Measurements from ENCODE around the gene SLC27A5.
A peak's percentile ranks its signal among the peaks of the same experiment; 100 is the strongest.
"Not testable (repeated sequence)": the region's sequence is repeated elsewhere in the genome, so short reads cannot be mapped to it uniquely, and the experiment has no call there.

Gene SLC27A5

DNA sequence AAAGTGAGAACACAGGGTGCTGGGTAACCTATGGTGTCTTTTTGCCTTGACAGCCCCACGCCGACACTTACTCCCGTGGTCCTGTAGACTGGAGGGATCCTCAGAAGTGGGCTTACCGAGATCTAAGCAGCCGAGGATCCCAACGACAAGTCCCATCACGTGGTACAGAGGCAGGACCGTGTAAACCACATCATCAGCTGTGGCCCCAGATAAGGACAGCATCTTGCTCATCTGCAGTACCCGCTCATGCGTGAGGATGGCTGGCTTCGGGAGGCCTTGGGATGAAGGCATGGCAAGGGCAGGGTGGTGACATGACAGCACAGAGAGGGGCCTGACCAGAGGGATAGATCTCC lies 2.1 kb downstream of the SLC27A5 start:
- H3K27ac ChIP-seq (ENCODE audit: low read length) = no peak overlapping the region
- no peak for TF ChIP-seq EZH2 (IDR thresholded peaks at IDR 0.05; ENCODE audit: borderline replicate concordance, low read depth, low read length, severe bottlenecking)
- ATAC-seq (ENCODE audit: insufficient read depth, low read depth) (no peak), DNase-seq (no peak)
- no peak overlapping the region for H3K9ac ChIP-seq (ENCODE audit: low read depth, low read length)
- H3K36me3 ChIP-seq (ENCODE audit: insufficient read depth, low read length) = peaks cover 3% of the 10 kb centered on the region; the same call in 1 of the 2 replicates
- peaks cover 5% of the 10 kb centered on the region for H3K9me3 ChIP-seq (ENCODE audit: insufficient read depth, low read length, severe bottlenecking)
- peaks cover 7% of the 10 kb centered on the region for H3K79me2 ChIP-seq (ENCODE audit: insufficient read depth, low read length)
- no peak overlapping the region for H3K4me3 ChIP-seq (ENCODE audit: low read depth in 1 of 2, low read length in 2 of 2)
- no peak overlapping the region for H3K4me2 ChIP-seq (ENCODE audit: insufficient read depth, low read length)
- H3K4me1 ChIP-seq (ENCODE audit: insufficient read depth, low read length) = peaks cover 12% of the 10 kb centered on the region
- no peak overlapping the region for H2AFZ ChIP-seq (ENCODE audit: low read depth, low read length)
- no peaks in the 10 kb centered on the region for H4K20me1 ChIP-seq (ENCODE audit: insufficient read depth, low read length)
- H3K27me3 ChIP-seq (ENCODE audit: insufficient read depth, low read length, poor library complexity) = no peaks in the 10 kb centered on the region

DNA sequence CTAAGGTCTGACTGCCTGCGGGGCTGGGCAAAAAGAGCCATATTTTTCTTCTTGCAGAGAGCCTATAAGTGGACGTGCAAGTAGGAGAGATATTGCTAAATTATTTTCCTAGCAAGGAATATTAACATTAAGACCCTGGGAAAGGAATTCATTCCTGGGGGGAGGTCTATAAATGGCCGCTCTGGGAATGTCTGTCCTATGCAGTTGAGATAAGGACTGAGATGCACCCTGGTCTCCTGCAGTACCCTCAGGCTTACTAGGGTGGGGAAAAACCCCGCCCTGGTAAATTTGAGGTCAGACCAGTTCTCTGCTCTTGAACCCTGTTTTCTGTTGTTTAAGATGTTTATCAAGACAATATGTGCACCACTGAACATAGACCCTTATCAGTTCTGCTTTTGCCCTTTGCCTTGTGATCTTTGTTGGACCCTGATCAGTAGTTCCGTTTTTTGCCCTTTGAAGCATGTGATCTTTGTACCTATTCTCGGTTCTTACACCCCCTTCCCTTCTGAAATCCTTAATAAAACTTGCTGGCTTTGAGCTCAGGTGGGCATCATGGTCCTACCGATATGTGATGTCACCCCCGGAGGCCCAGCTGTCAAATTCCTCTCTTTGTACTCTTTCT lies 4.1 kb downstream of the SLC27A5 start:
- not testable (repeated sequence) for H3K27me3 ChIP-seq (ENCODE audit: insufficient read depth, low read length, poor library complexity); H3K9ac ChIP-seq (ENCODE audit: low read depth, low read length); DNase-seq; H4K20me1 ChIP-seq (ENCODE audit: insufficient read depth, low read length); H3K79me2 ChIP-seq (ENCODE audit: insufficient read depth, low read length); H3K9me3 ChIP-seq (ENCODE audit: insufficient read depth, low read length, severe bottlenecking); H2AFZ ChIP-seq (ENCODE audit: low read depth, low read length); H3K4me1 ChIP-seq (ENCODE audit: insufficient read depth, low read length); H3K36me3 ChIP-seq (ENCODE audit: insufficient read depth, low read length); H3K4me3 ChIP-seq (ENCODE audit: low read depth in 1 of 2, low read length in 2 of 2); H3K4me2 ChIP-seq (ENCODE audit: insufficient read depth, low read length); ATAC-seq (ENCODE audit: insufficient read depth, low read depth); H3K27ac ChIP-seq (ENCODE audit: low read length)

- no peaks in the 10 kb centered on the region for H3K27me3 ChIP-seq (ENCODE audit: insufficient read depth, low read length, poor library complexity)
- no peak for ATAC-seq (ENCODE audit: insufficient read depth, low read depth)
- H3K9me3 ChIP-seq (ENCODE audit: insufficient read depth, low read length, severe bottlenecking) = no peaks in the 10 kb centered on the region
- H3K79me2 ChIP-seq (ENCODE audit: insufficient read depth, low read length) = peaks cover 22% of the 10 kb centered on the region
- no peak overlapping the region for H3K27ac ChIP-seq (ENCODE audit: low read length)
- no peaks in the 10 kb centered on the region for H3K36me3 ChIP-seq (ENCODE audit: insufficient read depth, low read length)
- no peak for DNase-seq
- peaks cover 38% of the 10 kb centered on the region for H3K4me1 ChIP-seq (ENCODE audit: insufficient read depth, low read length)
- H4K20me1 ChIP-seq (ENCODE audit: insufficient read depth, low read length) = no peaks in the 10 kb centered on the region
- peak overlapping the region; percentile 72 for H3K9ac ChIP-seq (ENCODE audit: low read depth, low read length)
- H2AFZ ChIP-seq (ENCODE audit: low read depth, low read length) = no peak overlapping the region
- TF ChIP-seq CTCF (IDR thresholded peaks at IDR 0.05; ENCODE audit: borderline replicate concordance, extremely low read depth, low read length, poor library complexity, severe bottlenecking) (no peak), EZH2 (IDR thresholded peaks at IDR 0.05; ENCODE audit: borderline replicate concordance, low read depth, low read length, severe bottlenecking) (no peak)
- peak overlapping the region in 1 of 2 experiments; percentile 83; a peak in 2 of 4 replicates for H3K4me3 ChIP-seq (ENCODE audit: low read depth in 1 of 2, low read length in 2 of 2)
- peak overlapping the region; percentile 98 for H3K4me2 ChIP-seq (ENCODE audit: insufficient read depth, low read length)
Measured at GRCh38 chr19:58500242-58500641, 11.6 kb downstream of the SLC27A5 start.

DNA sequence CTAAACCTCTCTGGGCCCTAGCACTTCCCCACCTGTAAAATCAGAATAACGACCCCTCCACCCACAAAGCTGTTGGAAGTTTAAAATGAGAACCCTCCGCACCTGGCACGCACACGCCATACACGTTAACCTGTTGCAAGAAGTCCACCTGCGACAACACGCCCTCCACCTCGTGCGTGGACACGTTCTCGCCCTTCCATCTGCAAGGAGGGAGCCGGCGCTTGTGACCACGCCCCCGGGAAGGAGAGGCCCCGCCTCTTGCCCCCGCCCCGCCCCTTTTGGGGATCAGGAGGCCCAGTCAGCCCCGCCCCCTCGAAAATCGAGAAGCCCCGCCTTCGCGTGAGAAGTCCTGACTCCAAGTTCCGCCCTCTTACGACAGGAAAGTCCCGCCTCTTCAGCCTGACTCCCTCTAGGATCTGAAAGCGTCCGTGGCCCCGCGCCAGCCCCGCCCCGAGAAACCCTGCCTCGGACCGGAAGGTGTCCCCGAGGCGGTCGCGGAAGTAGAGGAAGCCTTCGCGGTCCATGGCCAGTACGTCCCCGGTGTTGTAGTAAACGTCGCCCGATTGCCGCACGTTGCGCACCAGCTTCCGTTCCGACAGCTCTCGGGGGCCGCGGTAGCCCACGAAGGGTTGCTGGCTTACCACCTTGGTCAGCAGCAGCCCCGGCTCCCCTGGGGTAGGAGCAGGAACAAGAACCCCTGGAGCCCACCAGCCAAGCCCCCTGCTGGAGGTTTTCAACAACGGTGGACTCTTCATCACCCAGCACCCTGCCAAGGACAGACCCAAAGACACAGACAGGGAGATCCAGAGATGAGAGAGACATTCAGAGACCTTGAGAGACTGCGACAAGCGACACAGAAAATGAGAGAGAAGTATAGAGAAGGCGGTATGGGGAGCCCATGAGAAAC lies 12.5 kb downstream of the SLC27A5 start:
- no peaks in the 10 kb centered on the region for H4K20me1 ChIP-seq (ENCODE audit: insufficient read depth, low read length)
- no peaks in the 10 kb centered on the region for H3K27me3 ChIP-seq (ENCODE audit: insufficient read depth, low read length, poor library complexity)
- peak overlapping the region; percentile 98 for H3K4me2 ChIP-seq (ENCODE audit: insufficient read depth, low read length)
- DNase-seq (peak; percentile 100), ATAC-seq (ENCODE audit: insufficient read depth, low read depth) (peak; percentile 97)
- peak overlapping the region; percentile 49 to 83; a peak in 3 of 4 replicates for H3K4me3 ChIP-seq (ENCODE audit: low read depth in 1 of 2, low read length in 2 of 2)
- peaks cover 22% of the 10 kb centered on the region for H3K79me2 ChIP-seq (ENCODE audit: insufficient read depth, low read length)
- H3K9ac ChIP-seq (ENCODE audit: low read depth, low read length) = peak overlapping the region; percentile 72
- no peaks in the 10 kb centered on the region for H3K9me3 ChIP-seq (ENCODE audit: insufficient read depth, low read length, severe bottlenecking)
- H2AFZ ChIP-seq (ENCODE audit: low read depth, low read length) = peak overlapping the region; percentile 92
- TF ChIP-seq EZH2 (IDR thresholded peaks at IDR 0.05; ENCODE audit: borderline replicate concordance, low read depth, low read length, severe bottlenecking) (no peak), CTCF (IDR thresholded peaks at IDR 0.05; ENCODE audit: borderline replicate concordance, extremely low read depth, low read length, poor library complexity, severe bottlenecking) (peak; percentile 38)
- no peaks in the 10 kb centered on the region for H3K36me3 ChIP-seq (ENCODE audit: insufficient read depth, low read length)
- H3K27ac ChIP-seq (ENCODE audit: low read length) = peak overlapping the region; percentile 75
- H3K4me1 ChIP-seq (ENCODE audit: insufficient read depth, low read length) = peaks cover 38% of the 10 kb centered on the region

Data from DND-41 (cell line).